Large intestine (tissue), 3 donors: ENCODE measurements around the gene TBPL1. TPM values are rescaled to one million over a fixed set of nuclear protein-coding genes. Genes with fewer than 3 reads are reported as not detected.

Experiments
- DNase-seq, 2 donors: peaks; one replicate each; pipeline versions ENCODE4 v3.0.0 to v3.0.0-alpha.2; 2013
- H3K27ac ChIP-seq: one replicate; pipeline ENCODE4 v1.5.1; 2013; ENCODE audit warnings: low read length
- H3K27me3 ChIP-seq: 2 replicates; pipeline ENCODE4 v1.6.1; 2013; ENCODE audit warnings: low read length; ENCODE audit not compliant: control insufficient read depth, insufficient read depth
- H3K36me3 ChIP-seq: 2 replicates; pipeline ENCODE4 v1.6.1; 2013; ENCODE audit warnings: low read length; ENCODE audit not compliant: control insufficient read depth, insufficient read depth
- H3K4me1 ChIP-seq: one replicate; pipeline ENCODE4 v1.6.1; 2013; ENCODE audit warnings: low read length; ENCODE audit not compliant: control insufficient read depth, insufficient read depth
- H3K4me3 ChIP-seq: one replicate; pipeline ENCODE4 v1.5.1; 2013; ENCODE audit warnings: low read length
- H3K9me3 ChIP-seq: one replicate; pipeline ENCODE4 v1.6.1; 2013; ENCODE audit warnings: mild to moderate bottlenecking, low read depth, low read length, moderate library complexity; ENCODE audit not compliant: control insufficient read depth
- WGBS: methylation state at CpG from one replicate; pipeline ENCODE4 v1.1.5; 2013; ENCODE audit warnings: low lambda C conversion rate; ENCODE audit not compliant: insufficient coverage; 5-methylcytosine and 5-hydroxymethylcytosine counted together
- polyA plus RNA-seq: library from polyadenylated mRNA; unstranded; fragments of 120-200 nt; gene quantifications from one replicate; pipeline ENCODE4 v1.2.1, GENCODE V29; 2013

The TBPL1 gene
- polyA plus RNA-seq, 1 donor: 27.4 TPM

GRCh38 chr6:134005800-134006199 is 52.8 kb downstream of the TBPL1 start:
- no CpG with 5 or more reads among the region's 6 CpGs for whole genome bisulfite sequencing
- H3K4me3 ChIP-seq: no peak overlapping the region
- no peaks in the 10 kb centered on the region for H3K36me3 ChIP-seq
- no peak for DNase-seq
- no peaks in the 10 kb centered on the region for H3K27me3 ChIP-seq
- H3K27ac ChIP-seq: no peak overlapping the region
- no peaks in the 10 kb centered on the region for H3K9me3 ChIP-seq
- H3K4me1 ChIP-seq: no peaks in the 10 kb centered on the region

GRCh38 chr6:134007077-134007476 is 54.1 kb downstream of the TBPL1 start:
- no peaks in the 10 kb centered on the region for H3K4me1 ChIP-seq
- no peak for DNase-seq
- no peak overlapping the region for H3K4me3 ChIP-seq
- H3K27ac ChIP-seq: no peak overlapping the region
- H3K36me3 ChIP-seq: no peaks in the 10 kb centered on the region
- H3K9me3 ChIP-seq: no peaks in the 10 kb centered on the region
- H3K27me3 ChIP-seq: no peaks in the 10 kb centered on the region
- no CpG with 5 or more reads among the region's 4 CpGs for WGBS

GRCh38 chr6:134009876-134010275 is 56.9 kb downstream of the TBPL1 start:
- Histone ChIP-seq H3K4me3 (no peak overlapping the region), H3K27ac (no peak overlapping the region), H3K27me3 (no peaks in the 10 kb centered on the region), H3K36me3 (no peaks in the 10 kb centered on the region), H3K9me3 (no peaks in the 10 kb centered on the region), H3K4me1 (peaks cover 7% of the 10 kb centered on the region)
- no peak for DNase-seq

- Histone ChIP-seq H3K4me3 (no peak overlapping the region), H3K36me3 (no peaks in the 10 kb centered on the region), H3K4me1 (peaks cover 10% of the 10 kb centered on the region), H3K27me3 (no peaks in the 10 kb centered on the region), H3K9me3 (no peaks in the 10 kb centered on the region), H3K27ac (no peak overlapping the region)
- no peak for DNase-seq
- WGBS: no CpG with 5 or more reads among the region's 8 CpGs
These were observed 57.4 kb downstream of the TBPL1 start for GRCh38 chr6:134010400-134010799.

GRCh38 chr6:134010974-134011373 is 58.0 kb downstream of the TBPL1 start:
- no peaks in the 10 kb centered on the region for H3K36me3 ChIP-seq
- no peak overlapping the region for H3K27ac ChIP-seq
- no peak overlapping the region for H3K4me3 ChIP-seq
- no CpG with 5 or more reads among the region's 2 CpGs for WGBS
- DNase-seq: no peak
- H3K9me3 ChIP-seq: no peaks in the 10 kb centered on the region
- H3K27me3 ChIP-seq: no peaks in the 10 kb centered on the region
- peaks cover 12% of the 10 kb centered on the region for H3K4me1 ChIP-seq

GRCh38 chr6:134014588-134015137 is 61.6 kb downstream of the TBPL1 start:
- no peaks in the 10 kb centered on the region for H3K36me3 ChIP-seq
- WGBS: no CpG with 5 or more reads among the region's 3 CpGs
- peak overlapping the region; percentile 37 for H3K27ac ChIP-seq
- no peak overlapping the region for H3K4me3 ChIP-seq
- H3K9me3 ChIP-seq: no peaks in the 10 kb centered on the region
- peak in 1 of 2 donors; percentile 60 for DNase-seq
- H3K27me3 ChIP-seq: no peaks in the 10 kb centered on the region
- peaks cover 22% of the 10 kb centered on the region for H3K4me1 ChIP-seq

- peak overlapping the region; percentile 32 for H3K27ac ChIP-seq
- H3K4me3 ChIP-seq: no peak overlapping the region
- 53% methylated on average over 4 of the region's 5 CpGs for WGBS
- H3K9me3 ChIP-seq: no peaks in the 10 kb centered on the region
- peak in 1 of 2 donors; percentile 38 for DNase-seq
- H3K36me3 ChIP-seq: no peaks in the 10 kb centered on the region
- no peaks in the 10 kb centered on the region for H3K27me3 ChIP-seq
- H3K4me1 ChIP-seq: peaks cover 22% of the 10 kb centered on the region
These were observed 62.9 kb downstream of the TBPL1 start for GRCh38 chr6:134015719-134016557.

GRCh38 chr6:134016558-134016814 is 63.5 kb downstream of the TBPL1 start:
- Histone ChIP-seq H3K9me3 (no peaks in the 10 kb centered on the region), H3K27me3 (no peaks in the 10 kb centered on the region), H3K27ac (peak overlapping the region; percentile 32), H3K4me1 (peaks cover 22% of the 10 kb centered on the region), H3K36me3 (no peaks in the 10 kb centered on the region), H3K4me3 (no peak overlapping the region)
- DNase-seq: no peak

- no CpG with 5 or more reads among the region's 1 CpG for WGBS
- Histone ChIP-seq H3K4me3 (no peak overlapping the region), H3K27ac (no peak overlapping the region), H3K27me3 (no peaks in the 10 kb centered on the region), H3K9me3 (no peaks in the 10 kb centered on the region), H3K4me1 (peaks cover 13% of the 10 kb centered on the region), H3K36me3 (no peaks in the 10 kb centered on the region)
- no peak for DNase-seq
These were observed 67.0 kb downstream of the TBPL1 start for GRCh38 chr6:134020071-134020470.

GRCh38 chr6:134020543-134020942 is 67.5 kb downstream of the TBPL1 start:
- H3K4me3 ChIP-seq: no peak overlapping the region
- WGBS: 77% methylated on average over 3 of the region's 4 CpGs
- peaks cover 12% of the 10 kb centered on the region for H3K4me1 ChIP-seq
- no peak overlapping the region for H3K27ac ChIP-seq
- DNase-seq: no peak
- H3K36me3 ChIP-seq: no peaks in the 10 kb centered on the region
- H3K27me3 ChIP-seq: no peaks in the 10 kb centered on the region
- H3K9me3 ChIP-seq: no peaks in the 10 kb centered on the region

- 93% methylated on average over 3 of the region's 4 CpGs for WGBS
- no peak for DNase-seq
These were observed 67.9 kb downstream of the TBPL1 start for GRCh38 chr6:134020968-134021367.

More at GRCh38 chr6:134020968-134021367, 67.9 kb downstream of the TBPL1 start:
- Histone ChIP-seq H3K4me3 (no peak overlapping the region), H3K27ac (no peak overlapping the region), H3K4me1 (peaks cover 11% of the 10 kb centered on the region), H3K9me3 (no peaks in the 10 kb centered on the region), H3K27me3 (no peaks in the 10 kb centered on the region), H3K36me3 (no peaks in the 10 kb centered on the region)
